Activated CD4-positive, CD25-positive, alpha-beta regulatory T cell (primary cell): ENCODE results near the gene MUCL3.
"Not testable (repeated sequence)": the region's sequence is repeated elsewhere in the genome, so short reads cannot be mapped to it uniquely, and the experiment has no call there.

Experiments used
- DNase-seq, 4 experiments: peaks; one replicate each; lab custom pipeline; 2025; lab: John Stamatoyannopoulos, UW

The MUCL3 gene

GRCh38 chr6:30939473-30939872 lies 1.3 kb upstream of the MUCL3 start:
- DNase-seq = no peak

- DNase-seq = no peak
Measured at GRCh38 chr6:30942338-30943060, 1.7 kb downstream of the MUCL3 start.

- no peak for DNase-seq
Measured at GRCh38 chr6:30944051-30944450, 3.3 kb downstream of the MUCL3 start.

- no peak for DNase-seq
Measured at GRCh38 chr6:30945281-30945680, 4.5 kb downstream of the MUCL3 start.

- no peak for DNase-seq
Measured at GRCh38 chr6:30947231-30947630, 6.5 kb downstream of the MUCL3 start.

- no peak for DNase-seq
Measured at GRCh38 chr6:30948811-30949210, 8.0 kb downstream of the MUCL3 start.

- no peak for DNase-seq
Measured at GRCh38 chr6:30951907-30952469, 11.2 kb downstream of the MUCL3 start.

GRCh38 chr6:30954631-30955366 lies 14.0 kb downstream of the MUCL3 start:
- DNase-seq = no peak

- DNase-seq = peak; percentile 29 to 75 (median 62)
Measured at GRCh38 chr6:30955367-30956042, 14.7 kb downstream of the MUCL3 start.

GRCh38 chr6:30957716-30958115 lies 16.9 kb downstream of the MUCL3 start:
- DNase-seq = no peak

GRCh38 chr6:30960907-30961673 lies 20.3 kb downstream of the MUCL3 start:
- DNase-seq = no peak

- DNase-seq = no peak
Measured at GRCh38 chr6:30962716-30963115, 21.9 kb downstream of the MUCL3 start.

GRCh38 chr6:30963641-30964040 lies 22.9 kb downstream of the MUCL3 start:
- no peak for DNase-seq

GRCh38 chr6:30964075-30964474 lies 23.3 kb downstream of the MUCL3 start:
- no peak for DNase-seq

GRCh38 chr6:30965140-30965601 lies 24.4 kb downstream of the MUCL3 start:
- DNase-seq = no peak

- DNase-seq = no peak
Measured at GRCh38 chr6:30966154-30966553, 25.4 kb downstream of the MUCL3 start.

- not testable (repeated sequence) for DNase-seq
Measured at GRCh38 chr6:30969171-30969570, 28.4 kb downstream of the MUCL3 start.

- DNase-seq = no peak
Measured at GRCh38 chr6:30970946-30971345, 30.2 kb downstream of the MUCL3 start.

- DNase-seq = no peak
Measured at GRCh38 chr6:30972816-30973215, 32.0 kb downstream of the MUCL3 start.

GRCh38 chr6:30974490-30975252 lies 33.9 kb downstream of the MUCL3 start:
- DNase-seq = no peak

- DNase-seq = no peak
Measured at GRCh38 chr6:30979141-30979540, 38.4 kb downstream of the MUCL3 start.
